Adrenal gland (tissue), 12 donors: ENCODE results near the gene ESRRB. TPM values are rescaled to one million over a fixed set of nuclear protein-coding genes. Genes with fewer than 3 reads are reported as not detected.

ENCODE experiments used
- DNase-seq, 7 donors: peaks; one replicate each; pipeline ENCODE4 v3.0.0-alpha.2; 2019 to 2020
- H3K27ac ChIP-seq, 5 donors: fragments of 200-600 bp; sonication (generic) in 4 of 5; 1 replicate in 3 of 5; 2 replicates in 2 of 5; pipeline versions ENCODE4 v1.5.1 to v1.8.0; 2016 to 2020; ENCODE audit warnings: mild to moderate bottlenecking in 1 of 5
- H3K27me3 ChIP-seq: fragments of 200-600 bp; 2 replicates; pipeline ENCODE4 v1.8.0; 2021
- H3K36me3 ChIP-seq, 2 donors: fragments of 200-600 bp; replicated peaks in 1 of 2; 1 replicate in 1 of 2; 2 replicates in 1 of 2; pipeline versions ENCODE4 v1.5.1 to v1.8.0; 2018 to 2022
- H3K4me1 ChIP-seq, 2 donors: fragments of 200-600 bp; replicated peaks in 1 of 2; 1 replicate in 1 of 2; 2 replicates in 1 of 2; pipeline versions ENCODE4 v1.5.1 to v1.8.0; 2018 to 2021
- H3K4me3 ChIP-seq, 4 donors: fragments of 200-600 bp; sonication (generic) in 3 of 4; one replicate each; pipeline ENCODE4 v1.5.1; 2016 to 2018
- H3K9me3 ChIP-seq, 3 donors: fragments of 200-600 bp; sonication (generic) in 1 of 3; replicated peaks in 1 of 3; 1 replicate in 2 of 3; 2 replicates in 1 of 3; pipeline versions ENCODE4 v1.5.1 to v1.8.0; 2016 to 2021
- CTCF ChIP-seq, 6 experiments: fragments of 450-650 bp in 4 of 6; fragments of 200-600 bp in 2 of 6; sonication (generic) in 1 of 6; IDR thresholded peaks; 1 replicate in 5 of 6; 2 replicates in 1 of 6; pipeline versions ENCODE4 v1.5.1 to v1.8.0; 2016 to 2021; ENCODE audit warnings: antibody characterized with exemption in 6 of 6, mild to moderate bottlenecking in 2 of 6, moderate library complexity in 1 of 6
- POLR2A ChIP-seq, 2 donors: fragments of 450-650 bp; IDR thresholded peaks; one replicate each; pipeline ENCODE4 v1.6.1; 2017; ENCODE audit warnings: antibody characterized with exemption in 2 of 2, mild to moderate bottlenecking in 2 of 2, moderate library complexity in 1 of 2
- WGBS, 4 donors: extraction: QIAGEN DNeasy Blood & Tissue Kit in 2 of 4; methylation state at CpG; one replicate each; pipeline versions ENCODE4 v1.1.5 to v1.1.7; 2013 to 2017; 5-methylcytosine and 5-hydroxymethylcytosine counted together
- intact Hi-C, 2 donors: fragments of 100-400 bp; cut with DNase I; formaldehyde crosslinking; loops; one replicate each; pipeline versions ENCODE4 v1.14.1 to v1.15.0; 2022 to 2023
- polyA plus RNA-seq, 3 donors: library from polyadenylated mRNA; stranded (reverse); fragments of 200-250 nt in 2 of 3; fragments of 350-450 nt in 1 of 3; fragmentation: Illumina TruSeq in 1 of 3; extraction: RNeasy Lipid Tissue Mini Kit (QIAGEN cat#74804) in 1 of 3; gene quantifications; one replicate each; pipeline ENCODE4 v1.2.3, GENCODE V29; 2013 to 2014
- total RNA-seq, 9 donors: library from RNA; depleted of rRNA in 4 of 9; stranded (reverse); fragments of >200 nt in 4 of 9; fragments of 120-200 nt in 1 of 9; fragmentation: NEBNext Ultra II Directional in 1 of 9; extraction: Animal tissue kit (Norgen Biotek cat#: 25700) in 1 of 9; gene quantifications; one replicate each; pipeline versions ENCODE4 v1.1.0 to v1.2.4, GENCODE V29; 2013 to 2023
- donor health status: healthy with polysubstance abuse.
- donor health status: Bipolar disorder and iron deficiency.
- donor health status: DM: yes; HTN: yes; CAD: no.
- donor health status: DM: no; HTN: no; CAD: no.
- donor health status: DM: no; HTN: no; CAD: no.
- donor health status: DM: yes; HTN: yes; CAD: no.

ESRRB gene
- total and polyA plus RNA-seq, 12 donors: 0.06 to 0.55 (median 0.23) TPM; not detected in 5

DNA sequence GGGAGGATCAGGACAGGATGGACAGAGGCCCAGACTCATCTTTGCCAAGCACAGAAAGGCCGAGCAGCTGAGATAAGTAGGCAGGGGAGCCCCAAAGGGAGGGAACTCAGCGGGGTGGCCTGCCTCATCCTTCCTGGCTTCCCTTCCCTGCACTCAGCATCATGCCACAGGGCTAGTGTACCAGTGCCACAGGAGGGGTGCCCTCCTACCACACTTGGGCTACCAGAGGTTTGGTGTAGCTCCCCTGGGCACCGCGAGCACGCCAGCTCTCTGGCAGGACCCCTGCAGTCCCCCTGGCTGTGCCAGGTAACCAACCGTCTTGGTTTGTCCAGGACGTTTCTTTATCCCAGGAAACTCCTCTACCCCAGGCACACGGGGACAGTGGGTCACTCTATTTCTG lies 123.5 kb downstream of the ESRRB start:
- intact Hi-C loops: no loop called here
- no peak for DNase-seq
- 70 to 88% (median 80%) methylated on average over 2 to 8 of the region's 8 CpGs for WGBS, 4 donors

GRCh38 chr14:76500011-76500410 lies 124.1 kb downstream of the ESRRB start:
- H3K9me3 ChIP-seq: no peaks in the 10 kb centered on the region
- intact Hi-C loops: no loop called here
- no peaks in the 10 kb centered on the region for H3K36me3 ChIP-seq
- WGBS, 4 donors: 35 to 53% (median 52%) methylated on average over 4 to 6 of the region's 6 CpGs
- H3K4me3 ChIP-seq: no peak overlapping the region
- TF ChIP-seq POLR2A (IDR thresholded peaks at IDR 0.05) (no peak), CTCF (IDR thresholded peaks at IDR 0.05) (no peak)
- H3K4me1 ChIP-seq: no peaks in the 10 kb centered on the region
- no peak for DNase-seq
- peaks cover 5% of the 10 kb centered on the region for H3K27me3 ChIP-seq
- no peak overlapping the region for H3K27ac ChIP-seq

More for the DNA sequence above, 123.5 kb downstream of the ESRRB start:
- H3K27ac ChIP-seq: no peak overlapping the region
- no peaks in the 10 kb centered on the region for H3K9me3 ChIP-seq
- H3K36me3 ChIP-seq: no peaks in the 10 kb centered on the region
- H3K27me3 ChIP-seq: peaks cover 5% of the 10 kb centered on the region
- no peaks in the 10 kb centered on the region for H3K4me1 ChIP-seq
- TF ChIP-seq POLR2A (IDR thresholded peaks at IDR 0.05) (no peak), CTCF (IDR thresholded peaks at IDR 0.05) (no peak)
- H3K4me3 ChIP-seq: no peak overlapping the region

DNA sequence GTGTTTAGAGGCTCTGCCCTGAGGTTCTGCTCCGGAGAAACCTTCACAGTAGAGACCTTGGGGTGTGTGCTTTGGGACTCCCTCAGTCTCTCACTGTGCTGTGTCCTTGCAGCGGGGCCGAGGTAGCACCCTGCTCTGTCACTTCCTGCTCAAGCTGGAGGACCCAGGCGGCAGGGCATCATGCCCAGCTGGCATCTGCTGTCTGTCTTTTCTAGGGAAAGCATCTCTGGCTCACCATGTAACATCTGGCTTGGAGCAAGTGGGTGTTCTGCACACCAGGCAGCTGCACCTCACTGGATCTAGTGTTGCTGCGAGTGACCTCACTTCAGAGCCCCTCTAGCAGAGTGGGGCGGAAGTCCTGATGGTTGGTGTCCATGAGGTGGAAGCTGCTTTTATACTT lies 124.5 kb downstream of the ESRRB start:
- Histone ChIP-seq H3K27ac (no peak overlapping the region), H3K4me1 (no peaks in the 10 kb centered on the region), H3K27me3 (peaks cover 5% of the 10 kb centered on the region), H3K4me3 (no peak overlapping the region), H3K9me3 (no peaks in the 10 kb centered on the region), H3K36me3 (no peaks in the 10 kb centered on the region)
- TF ChIP-seq POLR2A (IDR thresholded peaks at IDR 0.05) (no peak), CTCF (IDR thresholded peaks at IDR 0.05) (no peak)
- intact Hi-C loops: no loop called here
- no peak for DNase-seq
- WGBS, 4 donors: 59 to 88% (median 67%) methylated on average over 2 to 6 of the region's 6 CpGs

GRCh38 chr14:76501156-76501720 lies 125.3 kb downstream of the ESRRB start:
- intact Hi-C loops: no loop called here
- TF ChIP-seq CTCF (IDR thresholded peaks at IDR 0.05) (no peak), POLR2A (IDR thresholded peaks at IDR 0.05) (no peak)
- 80 to 85% (median 82%) methylated on average over 7 of the region's 7 CpGs for WGBS, 4 donors
- H3K4me3 ChIP-seq: no peak overlapping the region
- H3K4me1 ChIP-seq: no peaks in the 10 kb centered on the region
- H3K36me3 ChIP-seq: no peaks in the 10 kb centered on the region
- no peaks in the 10 kb centered on the region for H3K9me3 ChIP-seq
- no peak overlapping the region for H3K27ac ChIP-seq
- DNase-seq: no peak
- peaks cover 5% of the 10 kb centered on the region for H3K27me3 ChIP-seq
